Measurements from ENCODE around the gene FGF21.

The FGF21 gene

GRCh38 chr19:48794291-48794690, 39.0 kb downstream of the FGF21 start:
- no peak for DNase-seq

- DNase-seq: peak; percentile 96
Observed at GRCh38 chr19:48795055-48795684, 39.8 kb downstream of the FGF21 start.

- no peak for DNase-seq
Observed at GRCh38 chr19:48795685-48796070, 40.4 kb downstream of the FGF21 start.

GRCh38 chr19:48796298-48797083, 41.2 kb downstream of the FGF21 start:
- DNase-seq: no peak

GRCh38 chr19:48797103-48797502, 41.8 kb downstream of the FGF21 start:
- DNase-seq: no peak

- DNase-seq: no peak
Observed at GRCh38 chr19:48798937-48799336, 43.6 kb downstream of the FGF21 start.

- DNase-seq: no peak
Observed at GRCh38 chr19:48799358-48800300, 44.3 kb downstream of the FGF21 start.

GRCh38 chr19:48802623-48803022, 47.3 kb downstream of the FGF21 start:
- DNase-seq: no peak

GRCh38 chr19:48804496-48804895, 49.2 kb downstream of the FGF21 start:
- DNase-seq: no peak

GRCh38 chr19:48805452-48805851, 50.1 kb downstream of the FGF21 start:
- no peak for DNase-seq

GRCh38 chr19:48806518-48806817, 51.1 kb downstream of the FGF21 start:
- no peak for DNase-seq

GRCh38 chr19:48806818-48807589, 51.7 kb downstream of the FGF21 start:
- DNase-seq: no peak

- no peak for DNase-seq
Observed at GRCh38 chr19:48807590-48808308, 52.4 kb downstream of the FGF21 start.

Measured in left hindlimb (tissue), 1 donor.